ENCODE measurements around the gene DNAJC5. TPM values are rescaled to one million over a fixed set of nuclear protein-coding genes. Genes with fewer than 3 reads are reported as not detected.
"Not testable (repeated sequence)": the region's sequence is repeated elsewhere in the genome, so short reads cannot be mapped to it uniquely, and the experiment has no call there.

Gene DNAJC5
- total RNA-seq, 1 experiment from 2014 or later = 59.5 TPM

DNA sequence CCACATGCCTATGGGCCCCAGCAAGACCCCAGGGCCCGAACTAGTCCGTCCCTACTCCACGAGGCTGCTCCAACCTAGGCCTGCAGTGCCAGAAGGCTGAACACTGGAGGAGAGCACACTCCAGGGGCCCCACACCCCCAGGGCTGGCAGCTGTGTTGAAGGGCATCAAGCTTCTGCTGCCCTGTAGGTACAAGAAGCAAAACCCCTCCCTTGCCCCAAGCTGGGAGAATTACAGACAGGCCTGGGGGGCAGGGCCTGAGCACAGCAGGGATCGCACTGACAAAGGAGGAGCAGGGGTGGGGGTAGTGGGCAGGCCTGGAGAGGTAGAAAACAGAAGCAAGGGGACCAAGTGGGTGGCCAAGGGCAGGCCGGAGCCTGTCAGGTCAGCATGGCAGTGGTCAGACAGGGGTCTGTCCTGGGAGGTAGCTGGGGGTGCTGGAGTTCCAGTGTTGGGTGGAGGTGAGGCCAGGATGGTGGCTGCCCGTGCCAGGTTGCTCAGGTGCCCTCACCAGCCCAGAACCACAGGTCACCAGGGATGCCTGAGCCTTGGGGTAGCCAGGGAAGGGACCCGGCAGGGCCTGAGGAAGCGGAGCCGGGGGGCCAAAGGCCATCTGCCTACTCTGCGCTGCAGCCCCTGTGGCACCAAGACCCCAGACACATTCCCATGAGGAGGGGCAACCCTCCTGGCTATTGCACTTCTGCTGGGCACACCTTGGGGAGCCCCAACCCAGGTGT is 64.2 kb downstream of the DNAJC5 start:
- no peak for DNase-seq (ENCODE audit: low read depth, low spot score)
- ChIA-PET CTCF (no interaction called here), POLR2A (no interaction called here)
- BruUV-seq (replicated peaks) = no TSS peak
- ATAC-seq = no peak
- no peak for TF ChIP-seq TCF7L2 (IDR thresholded peaks at IDR 0.05; ENCODE audit: low read depth, low read length)
- TF ChIP-seq POLR2AphosphoS5 (IDR thresholded peaks at IDR 0.05; ENCODE audit: low read depth, low read length) = no peak
- no peak for TF ChIP-seq SIN3A (IDR thresholded peaks at IDR 0.05; ENCODE audit: borderline replicate concordance, insufficient read depth, low read depth, low read length)
- TF ChIP-seq, protein P1, sequence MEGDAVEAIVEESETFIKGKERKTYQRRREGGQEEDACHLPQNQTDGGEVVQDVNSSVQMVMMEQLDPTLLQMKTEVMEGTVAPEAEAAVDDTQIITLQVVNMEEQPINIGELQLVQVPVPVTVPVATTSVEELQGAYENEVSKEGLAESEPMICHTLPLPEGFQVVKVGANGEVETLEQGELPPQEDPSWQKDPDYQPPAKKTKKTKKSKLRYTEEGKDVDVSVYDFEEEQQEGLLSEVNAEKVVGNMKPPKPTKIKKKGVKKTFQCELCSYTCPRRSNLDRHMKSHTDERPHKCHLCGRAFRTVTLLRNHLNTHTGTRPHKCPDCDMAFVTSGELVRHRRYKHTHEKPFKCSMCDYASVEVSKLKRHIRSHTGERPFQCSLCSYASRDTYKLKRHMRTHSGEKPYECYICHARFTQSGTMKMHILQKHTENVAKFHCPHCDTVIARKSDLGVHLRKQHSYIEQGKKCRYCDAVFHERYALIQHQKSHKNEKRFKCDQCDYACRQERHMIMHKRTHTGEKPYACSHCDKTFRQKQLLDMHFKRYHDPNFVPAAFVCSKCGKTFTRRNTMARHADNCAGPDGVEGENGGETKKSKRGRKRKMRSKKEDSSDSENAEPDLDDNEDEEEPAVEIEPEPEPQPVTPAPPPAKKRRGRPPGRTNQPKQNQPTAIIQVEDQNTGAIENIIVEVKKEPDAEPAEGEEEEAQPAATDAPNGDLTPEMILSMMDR (IDR thresholded peaks at IDR 0.05) = no peak
- TF ChIP-seq, protein P2, sequence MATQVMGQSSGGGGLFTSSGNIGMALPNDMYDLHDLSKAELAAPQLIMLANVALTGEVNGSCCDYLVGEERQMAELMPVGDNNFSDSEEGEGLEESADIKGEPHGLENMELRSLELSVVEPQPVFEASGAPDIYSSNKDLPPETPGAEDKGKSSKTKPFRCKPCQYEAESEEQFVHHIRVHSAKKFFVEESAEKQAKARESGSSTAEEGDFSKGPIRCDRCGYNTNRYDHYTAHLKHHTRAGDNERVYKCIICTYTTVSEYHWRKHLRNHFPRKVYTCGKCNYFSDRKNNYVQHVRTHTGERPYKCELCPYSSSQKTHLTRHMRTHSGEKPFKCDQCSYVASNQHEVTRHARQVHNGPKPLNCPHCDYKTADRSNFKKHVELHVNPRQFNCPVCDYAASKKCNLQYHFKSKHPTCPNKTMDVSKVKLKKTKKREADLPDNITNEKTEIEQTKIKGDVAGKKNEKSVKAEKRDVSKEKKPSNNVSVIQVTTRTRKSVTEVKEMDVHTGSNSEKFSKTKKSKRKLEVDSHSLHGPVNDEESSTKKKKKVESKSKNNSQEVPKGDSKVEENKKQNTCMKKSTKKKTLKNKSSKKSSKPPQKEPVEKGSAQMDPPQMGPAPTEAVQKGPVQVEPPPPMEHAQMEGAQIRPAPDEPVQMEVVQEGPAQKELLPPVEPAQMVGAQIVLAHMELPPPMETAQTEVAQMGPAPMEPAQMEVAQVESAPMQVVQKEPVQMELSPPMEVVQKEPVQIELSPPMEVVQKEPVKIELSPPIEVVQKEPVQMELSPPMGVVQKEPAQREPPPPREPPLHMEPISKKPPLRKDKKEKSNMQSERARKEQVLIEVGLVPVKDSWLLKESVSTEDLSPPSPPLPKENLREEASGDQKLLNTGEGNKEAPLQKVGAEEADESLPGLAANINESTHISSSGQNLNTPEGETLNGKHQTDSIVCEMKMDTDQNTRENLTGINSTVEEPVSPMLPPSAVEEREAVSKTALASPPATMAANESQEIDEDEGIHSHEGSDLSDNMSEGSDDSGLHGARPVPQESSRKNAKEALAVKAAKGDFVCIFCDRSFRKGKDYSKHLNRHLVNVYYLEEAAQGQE (IDR thresholded peaks at IDR 0.05; ENCODE audit: insufficient read depth in 1 of 2, low read depth in 2 of 2, low read length in 1 of 2) = no peak
- peaks cover 3% of the 10 kb centered on the region; the same call in 1 of the 2 replicates for H3K36me3 ChIP-seq (ENCODE audit: control insufficient read depth, insufficient read depth, low read length)
- no peaks in the 10 kb centered on the region for H3K9me3 ChIP-seq (ENCODE audit: control insufficient read depth, insufficient read depth, low read depth, low read length)
- no peak overlapping the region for H3K4me3 ChIP-seq (ENCODE audit: low read depth in 2 of 2, low read length in 2 of 2)
- H3K4me1 ChIP-seq (ENCODE audit: control insufficient read depth, insufficient read depth, low read length) = peaks cover 20% of the 10 kb centered on the region
- H3K27ac ChIP-seq (ENCODE audit: low read length) = no peak overlapping the region
- intact Hi-C loops (cut with micrococcal nuclease; ENCODE audit: unreplicated experiment) = no loop called here
- in situ Hi-C loops (cut with HindIII; ENCODE audit: low pct_unique_long_range_greater_than_20kb, low sequenced_read_pairs) = no loop called here
- no peaks in the 10 kb centered on the region for H3K27me3 ChIP-seq (ENCODE audit: control insufficient read depth, insufficient read depth, low read length)

DNA sequence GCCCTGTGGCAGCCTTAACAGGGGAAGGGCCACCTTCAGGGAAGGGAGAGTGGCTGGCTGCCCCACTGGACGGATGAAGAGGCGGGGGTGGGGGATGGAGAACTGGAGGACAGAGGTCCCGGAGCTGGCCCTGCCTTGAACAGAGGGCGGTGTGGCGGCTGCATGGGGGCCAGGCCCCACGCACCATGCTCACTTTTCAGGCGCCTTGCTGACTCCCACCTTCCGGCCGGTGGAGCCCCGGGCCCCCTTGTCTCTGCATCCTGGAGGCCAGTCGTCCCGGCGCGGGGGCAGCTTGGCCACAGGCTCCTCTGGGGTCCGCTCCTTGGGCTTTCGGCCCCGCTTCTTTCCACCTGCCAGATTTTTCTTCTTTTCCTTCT is 64.8 kb downstream of the DNAJC5 start:
- no peak overlapping the region for H3K4me3 ChIP-seq (ENCODE audit: low read depth in 2 of 2, low read length in 2 of 2)
- ChIA-PET CTCF (no interaction called here), POLR2A (no interaction called here)
- H3K4me1 ChIP-seq (ENCODE audit: control insufficient read depth, insufficient read depth, low read length) = peaks cover 16% of the 10 kb centered on the region
- H3K27ac ChIP-seq (ENCODE audit: low read length) = no peak overlapping the region
- ATAC-seq = no peak
- H3K9me3 ChIP-seq (ENCODE audit: control insufficient read depth, insufficient read depth, low read depth, low read length) = no peaks in the 10 kb centered on the region
- no peaks in the 10 kb centered on the region for H3K27me3 ChIP-seq (ENCODE audit: control insufficient read depth, insufficient read depth, low read length)
- in situ Hi-C loops (cut with HindIII; ENCODE audit: low pct_unique_long_range_greater_than_20kb, low sequenced_read_pairs) (no loop called here), intact Hi-C loops (cut with micrococcal nuclease; ENCODE audit: unreplicated experiment) (no loop called here)
- no TSS peak for BruUV-seq (replicated peaks)
- H3K36me3 ChIP-seq (ENCODE audit: control insufficient read depth, insufficient read depth, low read length) = peaks cover 3% of the 10 kb centered on the region; the same call in 1 of the 2 replicates
- DNase-seq (ENCODE audit: low read depth, low spot score) = no peak
- TF ChIP-seq, protein P2 (IDR thresholded peaks at IDR 0.05; ENCODE audit: insufficient read depth in 1 of 2, low read depth in 2 of 2, low read length in 1 of 2) = no peak
- TF ChIP-seq POLR2AphosphoS5 (IDR thresholded peaks at IDR 0.05; ENCODE audit: low read depth, low read length) (no peak), SIN3A (IDR thresholded peaks at IDR 0.05; ENCODE audit: borderline replicate concordance, insufficient read depth, low read depth, low read length) (no peak), TCF7L2 (IDR thresholded peaks at IDR 0.05; ENCODE audit: low read depth, low read length) (no peak)
- TF ChIP-seq, protein P1 (IDR thresholded peaks at IDR 0.05) = no peak

DNA sequence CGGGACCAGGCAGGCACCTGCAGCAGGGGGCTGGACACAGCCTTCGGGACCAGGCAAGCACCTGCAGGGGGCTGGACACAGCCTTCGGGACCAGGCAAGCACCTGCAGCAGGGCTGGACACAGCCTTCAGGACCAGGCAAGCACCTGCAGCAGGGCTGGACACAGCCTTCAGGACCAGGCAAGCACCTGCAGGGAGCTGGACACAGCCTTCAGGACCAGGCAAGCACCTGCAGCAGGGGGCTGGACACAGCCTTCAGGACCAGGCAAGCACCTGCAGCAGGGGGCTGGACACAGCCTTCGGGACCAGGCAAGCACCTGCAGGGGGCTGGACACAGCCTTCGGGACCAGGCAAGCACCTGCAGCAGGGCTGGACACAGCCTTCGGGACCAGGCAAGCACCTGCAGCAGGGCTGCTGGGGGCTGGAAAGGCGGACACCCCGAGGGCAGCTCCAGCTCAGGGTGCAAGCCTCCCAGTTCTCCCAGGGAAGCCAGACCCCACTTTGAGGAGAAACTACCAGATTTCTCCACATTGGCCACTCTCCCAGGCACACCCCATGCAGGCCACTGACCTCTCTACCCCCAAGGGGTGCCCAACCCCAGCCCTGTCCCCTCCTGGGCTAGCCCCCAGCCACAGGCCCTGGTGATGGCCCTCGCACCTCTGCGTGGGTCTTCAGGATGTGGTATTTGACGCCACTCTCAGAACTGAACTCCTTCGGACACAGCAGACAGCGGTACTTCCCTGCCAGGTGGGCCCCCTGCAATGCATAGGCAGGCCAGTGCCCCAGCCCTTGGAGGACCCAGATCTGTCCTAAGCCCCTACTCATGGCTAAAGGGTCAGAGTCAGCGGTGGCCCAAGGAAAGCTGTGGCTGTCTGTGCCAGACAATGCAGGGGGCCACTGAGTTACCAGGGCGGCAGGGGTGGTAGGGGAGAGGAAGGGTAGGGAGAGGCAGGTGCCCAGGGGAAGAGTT is 66.0 kb downstream of the DNAJC5 start:
- BruUV-seq (replicated peaks); H3K36me3 ChIP-seq (ENCODE audit: control insufficient read depth, insufficient read depth, low read length); H3K9me3 ChIP-seq (ENCODE audit: control insufficient read depth, insufficient read depth, low read depth, low read length); H3K27ac ChIP-seq (ENCODE audit: low read length); ATAC-seq; H3K4me3 ChIP-seq (ENCODE audit: low read depth in 2 of 2, low read length in 2 of 2); DNase-seq (ENCODE audit: low read depth, low spot score); intact Hi-C loops (cut with micrococcal nuclease; ENCODE audit: unreplicated experiment); CTCF ChIA-PET; H3K27me3 ChIP-seq (ENCODE audit: control insufficient read depth, insufficient read depth, low read length); in situ Hi-C loops (cut with HindIII; ENCODE audit: low pct_unique_long_range_greater_than_20kb, low sequenced_read_pairs); POLR2A ChIA-PET: not testable (repeated sequence)
- H3K4me1 ChIP-seq (ENCODE audit: control insufficient read depth, insufficient read depth, low read length) = peaks cover 15% of the 10 kb centered on the region

All from Panc1 (cell line).